ENCODE data around the gene CETN3. TPM values are rescaled to one million over a fixed set of nuclear protein-coding genes. Genes with fewer than 3 reads are reported as not detected.

The CETN3 gene
- total RNA-seq: 18.4 TPM

DNA sequence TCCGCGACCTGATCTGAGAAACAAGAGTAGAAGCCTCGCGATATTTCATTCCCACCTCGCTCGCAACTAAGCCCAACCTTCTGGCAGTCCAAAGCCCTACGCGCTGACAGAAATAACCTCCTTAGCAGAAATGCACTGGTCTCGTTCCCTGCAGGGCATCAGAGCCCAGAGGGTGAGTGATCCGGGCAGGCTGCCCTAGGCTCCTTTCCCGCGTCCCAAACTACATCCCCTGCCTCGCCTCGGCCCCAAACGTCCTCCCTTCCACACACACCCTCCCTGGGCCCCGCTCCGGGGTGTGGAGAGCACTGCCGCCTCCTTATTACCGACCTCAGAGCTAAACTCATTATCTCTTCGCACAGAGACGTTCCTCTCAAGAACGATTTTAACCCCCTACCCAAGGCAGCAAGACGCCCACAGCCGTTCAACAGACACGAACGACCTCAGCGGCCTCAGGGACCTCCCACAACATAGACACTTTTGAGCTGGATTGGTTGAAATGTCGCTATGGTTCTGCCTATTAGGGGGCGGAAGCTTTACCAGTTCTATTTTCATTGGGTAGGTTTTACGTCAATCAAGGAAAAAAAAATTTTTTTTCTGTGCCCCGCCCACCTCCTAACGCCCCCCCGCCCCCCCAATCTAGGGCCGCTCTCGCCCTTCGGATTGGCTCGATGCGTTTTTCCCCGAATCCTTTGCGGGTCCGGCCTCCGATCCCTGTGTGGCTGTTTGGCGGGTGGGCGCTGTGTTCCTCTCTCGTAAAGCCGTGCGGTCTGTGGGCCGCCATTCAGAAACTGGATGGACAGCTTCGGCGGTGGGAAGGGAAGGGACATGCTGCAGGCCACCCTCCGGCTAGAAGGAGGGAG is at the start of gene CETN3:
Gene CETN3 (minus strand): TSS at position 439 of the 860 bp plus-strand sequence. CDS start 95 bp downstream, at position 344.
- DNase-seq: peak; percentile 100

DNA sequence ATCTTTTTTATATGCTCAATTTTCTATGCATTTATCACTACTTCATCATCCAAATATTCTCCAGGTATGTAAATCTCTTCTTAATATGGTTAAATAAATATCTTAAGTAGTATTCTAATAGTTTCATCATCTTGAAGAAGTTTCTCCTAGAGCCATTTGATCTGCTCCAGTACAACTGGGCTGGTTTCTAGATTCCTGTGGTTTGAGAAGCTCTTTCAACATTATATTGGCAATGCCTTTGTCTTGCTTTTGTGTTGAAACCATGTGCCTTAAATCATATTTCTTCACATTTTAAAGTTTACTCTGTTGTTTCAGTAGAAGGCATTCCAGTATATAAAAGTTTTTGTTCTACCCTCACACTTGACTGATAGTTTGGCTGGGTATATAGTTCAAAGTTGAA is 37.4 kb upstream of the CETN3 start:
- DNase-seq: no peak

DNA sequence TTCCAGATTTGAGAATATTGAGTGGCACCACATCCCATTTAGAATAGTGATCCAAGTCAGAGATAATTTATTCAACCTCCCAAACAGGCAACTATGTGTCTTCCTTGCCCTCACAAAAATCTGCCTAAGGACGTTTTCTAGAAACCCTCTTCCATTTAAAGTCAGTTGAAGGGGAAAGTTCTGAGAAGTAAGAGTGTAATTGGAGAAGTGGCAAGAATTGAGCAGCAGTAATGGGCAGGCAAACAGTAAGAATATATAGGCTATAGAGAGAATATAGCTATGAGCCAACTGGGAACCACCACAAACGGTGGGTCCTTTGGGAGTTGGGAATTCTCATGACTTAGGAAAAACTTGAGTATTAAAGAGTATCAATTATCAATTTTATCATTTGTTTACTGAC is 31.1 kb upstream of the CETN3 start:
- no peak for DNase-seq

DNA sequence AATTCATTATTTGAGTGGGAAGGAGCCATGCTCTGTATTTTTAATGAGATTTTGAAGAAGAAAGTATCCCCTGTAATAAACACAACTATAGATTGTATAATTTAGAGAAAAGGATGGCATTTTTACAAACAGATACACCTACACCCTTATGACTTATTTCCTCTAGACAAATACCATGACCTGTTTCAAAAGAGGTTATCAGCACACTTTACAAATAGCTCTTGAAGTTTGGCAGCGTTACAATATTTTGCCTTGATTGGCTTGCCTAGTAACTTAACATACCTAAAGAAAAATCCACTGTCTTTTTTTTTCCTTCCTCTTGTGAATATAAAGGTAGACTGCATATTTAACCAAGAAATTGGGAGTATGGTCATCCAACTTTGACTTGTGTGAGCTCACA is 28.5 kb upstream of the CETN3 start:
- DNase-seq: no peak

DNA sequence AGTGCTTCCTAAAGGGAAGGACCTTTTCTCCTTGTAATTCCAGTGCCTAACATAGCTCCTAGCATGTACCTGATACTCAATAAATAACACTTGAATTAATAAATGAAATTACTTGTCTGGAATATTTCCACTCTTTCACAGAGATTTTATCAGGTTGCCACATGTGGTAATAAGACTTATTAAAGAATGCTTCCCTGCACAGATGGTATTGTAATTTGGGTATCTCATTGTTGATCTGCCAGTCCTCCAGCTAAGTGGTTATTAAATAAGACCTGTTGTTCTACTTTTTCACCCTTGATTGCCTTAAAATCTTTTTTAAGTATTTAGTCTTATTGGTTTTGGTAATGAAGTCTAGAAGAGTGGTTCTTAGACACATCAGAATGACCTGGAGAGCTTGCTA is 28.1 kb upstream of the CETN3 start:
- DNase-seq: no peak

DNA sequence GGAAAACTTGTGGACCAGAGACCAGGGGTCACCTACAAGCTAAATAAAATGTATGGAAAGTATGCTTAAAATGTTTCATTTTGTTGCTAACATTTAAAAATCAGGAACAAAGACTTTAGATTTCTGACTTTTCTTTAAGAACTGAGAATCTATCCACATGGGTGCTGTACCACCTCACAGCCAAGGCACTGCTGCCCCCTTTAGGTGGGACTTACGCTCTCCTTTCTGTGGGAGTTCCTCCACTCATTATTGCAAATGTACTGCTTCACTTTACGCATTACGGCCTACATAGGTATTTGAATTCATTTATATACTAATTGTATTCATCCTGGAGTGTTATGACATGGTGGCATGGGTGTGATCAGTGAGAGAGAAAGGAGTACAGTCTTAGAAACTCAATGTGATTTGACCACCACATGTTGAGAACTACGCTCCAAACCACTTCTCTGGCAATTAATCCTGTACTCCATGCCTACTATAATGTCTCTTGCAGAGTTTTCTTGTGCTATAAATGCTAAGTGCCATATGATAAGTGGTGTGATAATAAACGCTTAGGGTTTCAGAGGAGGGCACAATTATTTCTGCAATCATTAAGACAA is 24.7 kb upstream of the CETN3 start:
- no peak for DNase-seq

DNA sequence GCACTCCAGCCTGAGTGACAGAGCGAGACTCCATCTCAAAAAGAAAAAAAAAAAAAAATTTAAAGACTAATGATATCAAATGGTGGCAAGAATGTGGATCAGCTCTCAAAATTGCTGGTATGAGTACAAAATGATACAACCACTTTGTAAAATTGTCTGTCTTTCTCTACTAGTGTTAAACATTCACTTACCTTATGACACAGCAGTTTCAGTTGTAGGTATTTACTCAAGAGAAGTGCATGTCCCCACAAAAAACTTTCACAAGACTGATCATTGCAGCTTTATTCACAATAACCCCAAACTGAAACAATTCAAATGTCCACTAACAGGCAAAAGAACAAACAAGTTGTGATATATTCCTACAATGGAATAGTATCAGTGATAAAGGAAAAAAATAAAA is 14.7 kb upstream of the CETN3 start:
- DNase-seq: no peak

DNA sequence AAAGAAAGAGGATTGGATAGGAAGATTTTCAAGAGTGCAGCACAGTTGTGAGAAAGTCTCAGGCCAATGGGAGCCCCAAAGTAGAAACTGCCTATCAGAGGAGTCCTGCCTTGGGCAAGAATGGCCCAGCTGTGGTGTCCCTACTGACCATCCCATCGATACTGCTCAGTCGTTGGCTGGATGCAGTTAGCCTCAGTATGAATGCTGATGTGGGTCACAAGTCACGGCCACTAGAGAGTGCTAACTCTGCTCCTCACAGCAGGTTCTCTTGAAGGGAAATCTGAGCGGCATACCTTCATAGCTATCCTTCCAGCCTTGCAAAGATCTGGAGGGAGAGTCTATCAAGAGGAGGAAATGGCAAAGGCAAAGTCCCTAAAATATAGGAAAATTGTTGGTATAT is 11.6 kb upstream of the CETN3 start:
- no peak for DNase-seq

DNA sequence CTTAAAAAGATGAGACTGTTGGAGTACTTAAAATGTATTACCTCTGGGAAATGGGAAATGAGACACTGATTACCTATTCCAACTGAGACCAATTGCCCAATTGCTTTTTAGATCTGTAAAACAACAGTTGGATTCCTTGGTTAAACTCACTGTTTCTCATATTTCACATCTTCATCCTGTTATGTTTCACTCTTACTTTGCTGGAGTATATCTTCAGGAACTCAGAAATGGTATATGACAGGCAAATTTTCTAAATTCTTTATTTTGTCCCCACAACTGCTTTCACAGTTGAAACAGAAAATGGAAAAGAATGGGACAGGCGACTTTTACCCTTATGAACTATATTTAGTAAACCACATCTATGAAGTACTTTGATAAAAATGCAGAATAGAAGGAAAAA is 8.7 kb upstream of the CETN3 start:
- DNase-seq: no peak

DNA sequence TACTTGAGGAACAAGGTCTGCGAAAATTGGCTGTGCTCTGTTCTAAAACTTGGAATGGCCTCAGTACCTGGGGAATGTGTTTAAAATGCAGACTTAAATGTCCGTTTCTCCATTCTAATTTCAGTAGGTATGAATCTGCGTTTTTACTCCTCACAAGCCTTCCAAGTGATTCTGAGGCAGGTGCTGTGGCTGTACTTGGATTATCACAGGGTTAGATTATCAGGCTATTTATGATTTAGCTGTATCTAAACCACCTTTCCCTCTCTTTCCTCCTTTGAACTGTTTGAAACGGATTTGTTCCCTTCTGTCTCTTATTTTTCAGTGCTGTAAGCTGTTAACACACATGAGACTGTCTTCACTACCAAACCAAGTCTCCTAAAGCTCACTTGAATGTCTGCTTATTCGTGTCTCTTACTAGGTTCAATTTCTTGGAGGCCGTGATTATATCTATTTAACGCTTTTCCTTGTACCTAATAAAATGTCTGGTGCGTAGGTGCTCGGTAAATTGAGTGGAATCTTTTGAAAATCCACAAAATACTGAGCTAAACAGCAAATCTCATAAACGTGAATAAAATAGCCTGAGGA is 714 bp upstream of the CETN3 start:
- peak; percentile 83 for DNase-seq

DNA sequence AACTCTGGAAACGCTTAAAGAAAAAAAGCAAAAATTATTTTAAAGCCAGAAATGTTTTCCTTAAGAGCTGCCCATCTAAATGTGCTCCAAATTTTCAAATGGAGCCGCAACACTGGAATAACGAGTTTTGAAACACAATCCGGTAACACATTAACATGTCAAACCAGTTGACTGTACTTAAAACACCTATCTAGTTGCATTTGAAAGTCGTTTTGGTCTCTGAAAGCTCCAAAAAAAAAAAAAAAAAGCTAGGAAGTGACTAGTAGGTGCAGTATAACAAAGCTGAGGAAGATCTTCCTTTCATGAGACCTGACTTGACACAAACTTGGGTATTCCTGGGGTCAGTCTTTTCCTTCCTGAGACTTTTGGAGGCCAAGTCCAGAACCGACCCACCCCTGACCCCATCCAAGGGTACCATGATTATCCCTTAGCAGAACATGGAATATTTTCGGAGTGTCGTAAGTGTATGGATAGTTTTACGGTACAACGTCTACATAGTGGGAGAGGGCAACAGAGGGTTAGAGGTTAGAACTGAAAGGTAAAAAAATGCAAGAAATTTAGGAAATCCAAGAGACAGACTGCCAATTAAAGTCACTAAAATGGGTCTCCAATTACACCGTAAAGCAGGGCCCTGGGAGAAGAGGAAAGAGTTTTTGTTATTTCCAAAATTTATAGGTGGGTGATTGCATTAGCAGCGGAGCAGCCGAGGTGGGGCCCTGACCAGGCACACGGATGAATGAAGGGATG is 812 bp downstream of the CETN3 start:
- DNase-seq: peak; percentile 18

DNA sequence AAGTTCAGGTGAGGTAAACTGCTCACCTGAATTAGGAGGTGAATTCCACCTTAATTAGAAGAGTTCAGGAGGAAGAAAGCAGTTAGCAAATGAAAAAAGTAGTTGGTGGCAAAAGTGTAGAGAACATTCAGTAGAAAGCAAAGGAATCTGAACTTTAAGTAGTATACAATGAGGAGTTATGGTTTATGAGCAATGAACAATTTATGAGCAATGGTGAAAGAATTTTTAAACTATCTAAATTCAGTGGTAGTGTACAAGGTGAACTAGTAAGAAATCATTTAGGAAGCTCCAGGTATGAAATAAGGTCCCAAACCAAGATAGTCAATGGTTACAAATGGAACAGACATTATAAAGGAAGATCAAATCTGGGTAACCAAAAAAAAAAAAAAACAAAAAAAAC is 3.1 kb downstream of the CETN3 start:
- no peak for DNase-seq

DNA sequence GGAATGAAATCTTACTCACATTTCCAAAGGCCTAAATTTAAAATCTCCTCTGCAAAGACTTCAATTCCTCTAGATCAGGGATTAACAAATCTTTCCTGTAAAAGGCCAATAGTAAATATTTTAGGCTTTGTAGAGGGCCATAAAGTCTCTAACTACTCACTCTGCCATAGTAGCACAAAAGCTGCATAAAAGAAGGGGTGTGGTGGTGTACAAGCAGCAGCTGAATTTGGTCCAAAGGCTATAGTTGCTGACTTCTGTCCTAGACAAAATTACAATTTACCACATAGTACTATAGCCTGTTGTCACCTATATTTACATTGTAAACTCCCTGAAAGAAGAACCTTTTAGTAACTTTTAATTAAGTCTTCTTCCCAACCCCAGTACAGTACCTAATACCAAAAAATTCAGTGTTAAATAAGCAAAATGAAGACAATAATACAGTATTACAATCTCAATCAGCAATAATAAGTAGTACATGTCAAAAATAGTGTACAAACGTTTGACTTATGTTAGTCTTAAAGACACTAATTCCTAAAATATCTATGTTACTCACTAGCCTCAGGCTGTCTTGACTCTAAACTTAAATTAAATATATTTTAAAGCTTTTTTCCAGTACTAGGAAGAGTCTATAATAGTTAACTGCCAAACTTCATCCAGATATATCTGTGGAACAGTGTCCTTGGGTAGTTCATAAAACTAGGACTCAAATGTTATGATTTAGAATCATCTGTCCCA is 6.9 kb downstream of the CETN3 start:
- DNase-seq: no peak

DNA sequence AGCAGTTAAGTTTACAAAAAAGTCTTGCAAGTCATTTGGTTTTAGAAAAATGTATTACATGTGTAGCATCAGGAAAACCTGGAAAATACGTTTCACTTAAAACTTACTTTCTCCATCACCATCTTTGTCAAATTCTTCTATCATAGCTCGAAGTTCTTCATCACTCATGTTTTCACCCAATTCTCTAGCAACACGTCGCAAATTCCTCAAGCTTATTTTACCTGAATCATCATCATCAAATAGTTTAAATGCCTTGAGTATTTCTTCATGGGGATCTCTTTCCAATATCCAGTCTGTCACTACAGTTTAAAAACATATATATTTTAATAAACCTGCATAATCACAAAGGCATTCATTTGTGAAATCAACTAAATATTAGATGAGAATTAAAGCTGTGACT is 10.3 kb downstream of the CETN3 start:
- no peak for DNase-seq

DNA sequence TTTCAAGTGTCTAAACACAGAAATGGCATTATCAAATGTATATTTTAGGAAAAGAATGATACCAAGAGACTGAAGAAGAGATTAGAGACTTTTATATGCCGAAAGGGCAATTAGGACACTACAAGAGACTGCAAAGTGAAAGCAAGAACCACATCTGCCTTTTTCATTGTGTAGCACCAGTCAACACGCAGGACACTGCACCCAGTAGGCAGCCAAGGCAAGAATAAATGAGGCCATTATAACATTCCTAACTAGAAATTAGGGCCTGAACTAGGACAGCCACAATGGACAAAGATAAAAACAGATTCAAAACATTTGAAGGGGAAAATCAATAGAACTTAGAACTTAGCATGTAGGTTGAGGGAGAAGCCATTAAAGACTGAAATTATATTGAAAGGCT is 10.8 kb downstream of the CETN3 start:
- no peak for DNase-seq

DNA sequence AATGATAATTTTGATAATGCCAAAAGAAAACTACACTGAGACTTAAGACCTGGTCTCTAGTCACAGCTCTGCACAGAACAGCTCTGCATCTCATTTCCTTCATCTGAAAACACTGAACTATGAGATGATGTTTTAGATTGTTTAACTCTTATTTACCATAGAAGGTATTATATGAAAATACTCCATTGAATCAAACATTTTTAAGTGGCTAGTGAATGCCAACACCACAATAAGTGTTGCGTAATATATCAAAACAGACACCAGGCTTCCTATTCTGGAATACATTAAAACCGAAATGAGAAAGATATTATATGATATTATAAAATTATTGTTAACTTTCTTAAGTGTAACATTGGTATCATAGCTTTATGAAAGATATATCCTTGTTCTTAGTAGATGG is 14.6 kb downstream of the CETN3 start:
- no peak for DNase-seq

DNA sequence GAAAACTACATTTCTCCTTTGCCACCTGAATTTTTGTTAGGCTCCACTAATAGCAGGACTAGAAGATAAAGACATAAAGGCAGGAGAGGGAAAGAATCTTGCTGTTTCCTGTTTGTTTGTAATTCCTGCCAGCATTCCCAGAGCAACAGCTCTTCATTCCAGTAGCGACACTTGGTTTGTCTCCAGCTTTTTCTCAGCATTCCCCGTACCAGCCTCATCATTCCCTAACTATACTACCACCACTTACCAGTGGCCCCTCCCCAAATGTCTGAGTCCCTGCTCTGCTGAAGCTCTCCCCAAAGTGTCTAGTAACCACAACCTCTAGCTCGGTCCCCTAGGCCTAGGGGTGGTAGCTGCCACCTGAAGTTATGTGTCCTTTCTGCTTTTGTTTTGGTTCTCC is 18.6 kb downstream of the CETN3 start:
- DNase-seq: no peak

DNA sequence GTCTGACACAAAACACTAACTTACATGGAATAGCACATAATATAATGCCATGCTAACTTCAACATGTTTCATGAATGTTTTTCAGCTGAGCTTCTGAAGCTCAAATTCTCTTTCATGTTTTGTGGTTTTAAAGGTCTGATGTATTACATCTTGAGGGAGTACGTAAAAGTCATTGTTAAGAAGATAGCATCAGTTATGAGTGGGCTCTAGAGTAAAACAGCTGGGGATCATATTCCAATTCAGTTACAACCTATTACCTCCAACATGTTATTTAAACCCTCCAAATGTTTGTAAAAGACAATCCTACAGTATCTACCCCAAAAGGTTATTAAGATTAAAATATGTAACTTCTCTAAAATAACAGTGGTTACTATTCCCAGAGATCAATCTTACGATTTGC is 19.2 kb downstream of the CETN3 start:
- DNase-seq: no peak

DNA sequence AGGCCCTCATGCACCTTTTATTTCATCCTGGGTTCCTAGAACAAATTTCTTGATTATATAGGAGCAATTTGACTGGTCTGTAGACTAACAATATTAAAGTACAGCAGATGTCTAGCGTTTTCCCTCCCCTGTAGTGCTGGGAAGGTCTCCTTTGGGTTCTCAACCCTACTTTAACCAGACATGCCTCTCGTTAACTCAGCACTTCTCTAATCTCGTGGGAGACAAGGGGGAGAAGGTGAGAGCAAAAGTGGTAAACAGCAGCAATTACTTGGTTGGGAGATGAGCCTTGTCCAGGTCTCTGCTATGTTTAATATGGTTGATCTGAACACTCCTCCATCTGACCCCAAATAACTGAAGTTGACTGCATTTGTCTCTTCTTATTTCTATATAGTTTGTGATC is 22.0 kb downstream of the CETN3 start:
- no peak for DNase-seq

DNA sequence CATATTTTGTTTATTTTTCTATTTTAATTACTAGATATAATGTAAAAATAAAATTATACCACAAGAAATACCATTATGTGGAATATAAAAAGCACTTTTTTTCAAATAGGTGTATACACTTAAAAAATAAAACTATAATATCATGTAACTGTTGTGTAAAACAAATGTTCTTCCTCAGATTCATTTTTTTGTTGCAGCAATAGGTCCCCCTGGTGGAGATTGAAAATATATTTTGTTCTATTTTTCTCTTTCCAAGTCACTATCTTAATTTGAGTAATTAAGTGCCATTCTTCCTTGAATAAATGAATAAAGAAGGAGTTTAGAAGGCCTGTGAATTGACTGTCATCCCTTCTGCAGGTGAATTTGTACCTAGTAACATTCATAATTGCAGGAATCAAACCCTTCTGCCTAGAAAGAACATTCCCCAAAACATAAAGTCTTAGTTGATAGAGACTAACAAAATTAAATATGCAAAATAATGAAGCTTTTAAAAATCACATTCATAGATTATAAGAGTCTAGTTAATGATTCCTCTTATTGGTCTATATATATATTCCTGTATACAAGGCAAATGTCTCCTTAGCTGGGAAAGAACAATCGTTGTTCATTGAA is 23.4 kb downstream of the CETN3 start:
- no peak for DNase-seq

DNA sequence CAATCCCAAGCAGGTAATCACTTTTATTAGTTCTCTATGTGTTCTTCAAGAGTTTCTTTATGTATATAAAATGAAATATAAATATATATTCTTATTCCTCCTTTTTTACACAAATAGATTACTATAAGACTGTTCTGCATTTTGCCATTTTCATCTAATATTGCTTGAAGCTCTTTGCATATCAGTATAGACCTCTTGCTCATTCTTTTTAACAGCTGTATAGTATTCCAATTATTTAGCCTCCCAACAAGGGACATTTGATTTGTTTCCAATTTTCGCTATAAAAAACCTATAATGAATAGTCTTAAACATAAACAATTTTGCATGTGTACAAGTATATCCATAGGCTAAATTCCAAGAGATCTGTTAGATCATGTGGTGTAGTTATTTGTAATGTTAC is 25.2 kb downstream of the CETN3 start:
- DNase-seq: no peak

DNA sequence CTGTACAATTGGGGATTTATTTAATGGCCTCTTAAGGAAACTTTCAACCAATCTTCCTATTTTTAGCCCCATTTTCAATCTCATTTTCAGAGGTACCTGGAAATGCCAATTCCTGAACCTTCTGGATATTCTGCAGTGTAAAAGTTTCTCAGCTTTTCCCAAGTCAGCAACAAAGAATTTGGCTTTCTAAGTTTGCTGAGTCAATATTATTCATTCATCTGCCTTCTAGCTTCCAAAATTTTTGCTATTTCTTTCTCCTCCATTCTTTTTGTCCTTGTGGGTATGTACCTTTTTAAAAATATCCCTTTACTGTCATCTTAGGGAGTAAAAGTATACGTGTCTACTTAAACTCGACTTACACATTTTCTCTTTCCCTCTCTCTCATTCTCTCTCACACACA is 25.7 kb downstream of the CETN3 start:
- no peak for DNase-seq
